GM19467 (cell line): ENCODE measurements around the gene HOXC6.

Source experiments
- ATAC-seq: cut with Tn5 transposase; IDR thresholded peaks from one replicate; pipeline ENCODE4 v1.9.1; 2021; ENCODE audit warnings: mild to moderate bottlenecking, moderate library complexity; ENCODE audit not compliant: unreplicated experiment

HOXC6 gene

DNA sequence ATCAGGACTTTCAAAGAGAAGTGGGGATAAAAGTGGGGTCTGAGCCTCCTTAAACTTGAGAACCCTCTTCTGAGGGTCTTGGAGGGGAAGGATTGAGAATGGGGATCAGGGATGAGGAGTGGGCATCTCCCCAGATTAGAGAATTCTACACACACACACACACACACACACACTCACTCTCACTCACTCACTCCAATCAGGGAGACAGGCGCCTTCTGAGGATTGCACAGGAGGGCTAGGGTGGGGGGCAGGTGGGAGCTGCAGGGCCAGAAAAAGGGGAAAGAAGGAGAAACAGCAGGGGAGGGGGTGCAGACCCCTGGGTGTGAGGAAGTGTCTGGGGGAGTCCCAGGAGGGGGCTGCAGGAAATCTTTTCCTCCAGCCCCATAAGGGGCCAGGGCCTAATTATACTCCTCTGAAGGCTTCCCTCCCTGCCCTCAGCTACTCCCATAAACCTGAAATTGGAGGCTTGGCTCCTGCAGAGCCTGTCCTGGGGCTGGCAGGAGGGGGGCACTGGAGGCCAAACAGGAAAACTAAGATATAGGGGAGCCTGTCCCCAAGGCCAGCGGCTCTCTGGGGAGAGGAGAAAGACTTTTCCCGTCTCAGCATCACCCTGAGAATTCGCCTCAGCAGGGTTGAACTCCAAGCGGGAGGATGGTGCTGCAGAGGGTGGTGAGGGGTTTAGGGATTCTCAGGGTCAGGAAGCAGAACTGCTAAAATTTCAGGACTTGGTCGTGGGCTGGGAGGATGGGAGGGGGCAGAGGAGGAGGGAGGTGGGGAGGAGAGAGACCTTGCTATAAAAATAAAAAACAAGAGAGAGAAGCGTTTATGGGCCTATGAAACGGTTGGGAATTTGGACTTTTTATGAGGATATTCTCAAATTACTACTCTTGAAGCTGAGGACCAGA is 26.7 kb upstream of the HOXC6 start:
- no peak for ATAC-seq

DNA sequence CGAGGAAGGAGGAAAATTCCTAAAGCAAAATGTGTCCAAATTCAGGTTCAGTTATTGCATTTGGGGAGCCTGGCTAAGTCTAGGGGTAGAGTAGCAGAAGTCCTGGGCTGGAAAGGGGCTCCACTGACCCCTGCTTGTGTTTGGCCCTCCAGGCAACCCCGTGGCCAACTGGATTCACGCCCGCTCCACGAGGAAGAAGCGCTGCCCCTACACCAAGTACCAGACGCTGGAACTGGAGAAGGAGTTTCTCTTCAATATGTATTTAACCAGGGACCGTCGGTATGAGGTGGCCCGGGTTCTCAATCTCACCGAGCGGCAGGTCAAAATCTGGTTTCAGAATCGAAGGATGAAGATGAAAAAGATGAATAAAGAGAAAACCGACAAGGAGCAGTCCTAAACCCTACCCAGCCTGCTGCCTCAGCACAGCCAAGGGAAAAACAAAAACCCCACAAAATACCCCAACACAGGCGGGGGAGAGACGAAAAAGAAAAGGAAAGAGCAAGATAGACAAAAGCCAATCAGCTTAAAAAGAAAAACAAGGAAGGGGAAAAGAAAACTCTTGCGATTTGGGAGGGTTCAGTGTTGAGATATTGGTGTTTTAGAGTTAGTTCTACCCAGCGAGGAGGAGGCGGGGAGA is 25.8 kb upstream of the HOXC6 start:
- ATAC-seq, result no peak

DNA sequence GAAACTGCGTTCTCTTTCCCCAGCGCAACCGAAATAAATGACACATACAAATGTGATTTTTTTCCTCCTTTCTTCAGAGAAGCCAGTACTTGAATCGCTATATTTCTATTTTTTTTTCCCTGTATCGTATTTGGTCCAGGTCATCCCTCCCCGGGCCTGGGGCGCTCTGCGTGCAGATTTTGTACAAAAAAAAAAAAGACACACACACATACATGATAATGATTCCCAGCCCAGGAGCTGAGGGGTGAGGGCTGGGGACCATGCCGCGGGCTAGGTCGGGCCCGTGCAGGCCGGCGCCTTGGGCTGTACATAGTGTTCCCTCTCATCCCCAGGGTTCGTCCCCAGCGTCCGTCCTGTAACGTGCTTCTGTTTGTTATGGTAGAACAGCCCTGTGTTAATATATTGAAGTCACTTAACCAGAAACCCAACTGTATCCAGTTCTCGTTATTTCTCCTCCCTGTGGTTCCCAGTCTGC is 25.3 kb upstream of the HOXC6 start:
- ATAC-seq, result no peak

GRCh38 chr12:54003625-54004024 is 24.6 kb upstream of the HOXC6 start:
- ATAC-seq, result no peak

DNA sequence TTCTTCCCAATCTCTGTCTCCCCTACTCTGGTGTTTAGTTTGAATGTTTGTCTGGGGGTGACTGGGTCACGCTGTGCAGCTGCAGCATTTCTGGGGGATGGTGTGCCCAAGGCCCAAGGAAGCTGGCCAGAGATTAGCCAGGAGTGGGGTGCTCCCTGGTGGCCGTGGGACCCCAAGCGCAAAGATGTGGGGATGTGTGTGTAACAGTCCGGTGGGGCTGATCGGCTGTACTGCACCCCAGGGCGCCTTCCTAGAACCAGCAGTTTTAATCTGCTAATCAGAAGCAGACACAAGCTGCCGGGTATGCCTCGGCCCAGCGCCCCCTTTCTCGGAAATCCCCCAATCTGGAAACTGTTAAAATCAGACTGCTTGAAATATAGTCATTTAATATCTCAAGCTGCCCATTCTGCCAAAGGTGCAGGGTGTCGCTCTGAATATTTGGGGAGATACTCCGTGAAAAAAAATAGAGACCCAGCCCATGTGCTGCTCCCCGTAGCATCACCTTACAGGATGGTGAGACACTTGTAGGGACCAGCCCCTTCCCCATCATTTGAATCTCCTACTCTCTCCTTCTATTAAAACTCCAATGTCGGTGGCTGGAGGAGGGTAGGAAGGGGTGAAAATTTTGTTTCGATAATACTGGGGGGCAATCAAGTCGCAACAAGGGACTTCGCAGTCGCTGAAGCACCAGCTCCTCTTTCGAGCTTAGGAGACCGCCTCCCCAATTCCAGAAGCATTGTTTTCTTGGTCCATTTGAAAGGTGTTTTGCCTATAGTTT is 24.0 kb upstream of the HOXC6 start:
- ATAC-seq, result no peak

DNA sequence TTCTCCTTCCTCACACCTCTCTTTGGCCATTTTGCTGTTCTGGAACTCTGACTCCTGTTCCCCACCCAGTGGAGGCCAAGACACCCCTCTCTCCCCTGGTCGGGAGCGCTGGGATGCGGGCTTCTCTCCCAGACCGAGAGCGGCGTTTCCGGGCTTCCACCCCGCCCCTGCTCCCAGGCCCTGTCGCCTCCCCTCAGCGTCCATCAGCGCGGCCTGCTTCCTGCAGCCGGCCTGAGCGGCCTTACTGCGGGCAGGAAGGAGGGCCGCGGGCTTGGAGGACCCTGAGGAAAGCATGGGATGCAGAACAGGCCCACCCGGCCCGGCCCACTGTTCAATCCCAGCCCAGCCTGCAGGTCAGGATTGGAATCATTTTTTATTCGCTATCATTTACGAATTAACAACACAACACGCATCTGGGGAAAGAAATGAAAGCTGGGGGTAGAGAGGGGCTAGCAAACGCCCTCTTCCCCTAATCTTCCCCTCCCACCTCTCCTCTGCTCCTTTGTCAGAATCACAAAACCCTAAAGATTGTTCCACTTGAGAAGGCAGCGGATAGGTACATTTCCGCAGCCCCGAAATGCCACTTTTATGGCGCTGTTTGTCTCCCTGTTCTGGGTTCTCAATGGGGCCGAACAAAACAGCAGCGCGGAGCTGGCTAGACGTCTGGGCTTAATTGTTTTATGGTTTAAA is 23.3 kb upstream of the HOXC6 start:
- no peak for ATAC-seq

- no peak for ATAC-seq
Measured at GRCh38 chr12:54005531-54005852, 22.7 kb upstream of the HOXC6 start.

GRCh38 chr12:54005853-54006558 is 22.2 kb upstream of the HOXC6 start:
- no peak for ATAC-seq

- ATAC-seq, result no peak
Measured at GRCh38 chr12:54006559-54007220, 21.6 kb upstream of the HOXC6 start.

GRCh38 chr12:54007538-54008259 is 20.5 kb upstream of the HOXC6 start:
- no peak for ATAC-seq

DNA sequence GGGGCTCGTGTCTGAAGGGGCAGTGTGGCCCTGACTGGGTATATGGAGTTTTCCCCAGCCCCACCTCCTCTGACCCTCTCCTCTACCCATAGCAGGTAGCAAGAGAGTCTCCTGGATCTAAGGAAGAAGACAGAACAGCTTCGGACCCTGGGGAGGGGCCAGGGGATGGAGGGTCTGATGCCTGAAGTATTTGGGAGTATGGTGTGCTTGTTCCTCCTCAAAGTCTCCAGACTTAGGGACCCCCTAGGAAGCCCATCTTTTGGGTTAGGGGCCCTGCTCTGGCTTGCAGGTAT is 20.0 kb upstream of the HOXC6 start:
- ATAC-seq, result no peak

- no peak for ATAC-seq
Measured at GRCh38 chr12:54009171-54010052, 18.8 kb upstream of the HOXC6 start.

- no peak for ATAC-seq
Measured at GRCh38 chr12:54010053-54010971, 17.9 kb upstream of the HOXC6 start.

DNA sequence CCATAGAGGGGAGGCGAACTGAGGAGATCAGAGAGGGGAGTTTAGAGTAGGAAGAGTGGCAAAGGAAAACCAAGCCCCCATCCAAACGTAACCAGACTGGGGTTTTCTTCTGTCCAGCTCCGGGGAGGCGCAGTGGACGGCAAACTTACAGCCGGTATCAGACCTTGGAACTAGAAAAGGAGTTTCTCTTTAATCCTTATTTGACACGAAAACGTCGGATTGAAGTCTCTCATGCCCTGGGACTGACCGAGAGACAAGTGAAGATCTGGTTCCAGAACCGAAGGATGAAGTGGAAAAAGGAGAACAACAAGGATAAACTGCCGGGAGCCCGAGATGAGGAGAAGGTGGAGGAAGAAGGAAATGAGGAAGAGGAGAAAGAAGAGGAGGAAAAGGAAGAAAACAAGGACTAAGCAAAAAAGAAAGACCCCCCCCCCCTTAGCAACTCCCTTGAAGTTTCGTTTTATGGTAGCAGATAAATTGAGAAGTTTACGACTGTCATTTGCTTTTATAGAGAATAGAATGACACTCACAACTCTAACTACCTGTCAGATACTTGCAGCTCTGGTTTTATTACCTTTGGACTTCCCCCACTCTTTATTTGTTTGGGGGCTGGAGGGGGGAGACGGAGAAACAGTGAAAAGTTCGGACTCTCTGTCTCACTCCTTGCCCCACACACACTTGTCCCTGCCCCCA is 17.1 kb upstream of the HOXC6 start:
- ATAC-seq, result no peak

DNA sequence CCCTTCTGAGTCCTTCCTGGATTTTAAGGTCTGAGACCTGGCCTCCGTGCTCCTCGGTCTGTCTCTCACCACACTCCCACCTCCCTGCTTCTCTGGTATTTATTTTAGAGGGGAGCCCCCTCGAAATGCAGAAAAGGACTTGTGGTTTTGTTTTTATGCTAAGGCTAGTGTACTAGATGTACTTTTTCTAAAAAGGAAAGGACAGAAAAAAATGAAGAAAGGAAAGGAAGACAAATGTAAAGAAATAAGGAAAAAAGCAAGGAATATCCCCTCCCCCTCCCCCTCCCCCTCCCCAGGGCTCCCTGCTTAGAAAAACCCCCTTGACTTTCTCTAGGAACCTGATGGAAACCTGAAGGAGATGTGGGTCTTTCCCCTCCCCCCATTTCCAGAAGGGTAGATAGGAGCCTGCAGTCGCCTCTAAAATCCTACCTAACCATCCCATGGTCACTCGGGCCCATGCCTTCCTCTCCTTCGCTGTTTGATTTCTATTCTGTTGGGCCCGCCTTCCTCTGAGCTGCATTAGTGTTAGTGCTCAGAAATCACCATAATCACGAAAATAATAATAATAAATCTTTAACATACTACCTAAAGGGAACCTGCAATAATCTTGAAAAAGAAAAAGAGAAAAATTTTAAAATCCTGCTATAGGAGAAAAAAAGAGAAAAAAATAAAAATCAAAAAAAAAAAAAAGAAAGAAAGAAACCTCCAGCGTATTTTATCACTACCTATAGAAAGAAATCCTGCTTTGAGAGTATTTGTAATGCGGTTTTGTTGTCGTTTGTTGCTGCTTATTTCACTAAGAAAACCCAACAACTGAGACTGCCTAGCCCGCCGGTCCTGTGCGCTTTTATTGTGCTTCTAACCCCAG is 16.3 kb upstream of the HOXC6 start:
- ATAC-seq, result no peak
